NCI-H2081 treated with DMSO at 0.1 percent for 48 hours (cell line): ENCODE data around the gene FXYD1.

Source experiments
- DNase-seq: peaks from one replicate; lab custom pipeline; 2025; lab: John Stamatoyannopoulos, UW

Gene FXYD1

DNA sequence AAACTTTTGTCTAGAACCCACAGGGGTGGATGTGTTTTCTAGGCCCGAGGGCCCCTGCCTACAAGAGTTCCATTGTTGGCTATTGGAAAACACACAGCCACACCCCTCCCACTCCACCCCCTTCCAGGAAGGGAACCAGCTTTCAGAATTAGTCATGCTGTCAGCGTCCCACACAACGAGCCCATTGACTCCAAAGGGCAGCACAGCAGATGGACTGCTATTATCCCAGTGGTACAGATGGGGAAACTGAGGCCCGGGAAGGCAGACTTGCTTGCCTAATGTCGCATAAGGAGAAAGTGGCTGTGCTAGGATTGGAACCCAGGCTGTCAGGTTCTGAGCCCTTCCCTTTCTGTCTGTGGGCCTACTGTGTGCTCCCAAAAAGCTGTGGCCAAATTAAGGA is 31.1 kb upstream of the FXYD1 start:
- DNase-seq: no peak

- DNase-seq: no peak
Measured at GRCh38 chr19:35108730-35109129, 29.9 kb upstream of the FXYD1 start.

DNA sequence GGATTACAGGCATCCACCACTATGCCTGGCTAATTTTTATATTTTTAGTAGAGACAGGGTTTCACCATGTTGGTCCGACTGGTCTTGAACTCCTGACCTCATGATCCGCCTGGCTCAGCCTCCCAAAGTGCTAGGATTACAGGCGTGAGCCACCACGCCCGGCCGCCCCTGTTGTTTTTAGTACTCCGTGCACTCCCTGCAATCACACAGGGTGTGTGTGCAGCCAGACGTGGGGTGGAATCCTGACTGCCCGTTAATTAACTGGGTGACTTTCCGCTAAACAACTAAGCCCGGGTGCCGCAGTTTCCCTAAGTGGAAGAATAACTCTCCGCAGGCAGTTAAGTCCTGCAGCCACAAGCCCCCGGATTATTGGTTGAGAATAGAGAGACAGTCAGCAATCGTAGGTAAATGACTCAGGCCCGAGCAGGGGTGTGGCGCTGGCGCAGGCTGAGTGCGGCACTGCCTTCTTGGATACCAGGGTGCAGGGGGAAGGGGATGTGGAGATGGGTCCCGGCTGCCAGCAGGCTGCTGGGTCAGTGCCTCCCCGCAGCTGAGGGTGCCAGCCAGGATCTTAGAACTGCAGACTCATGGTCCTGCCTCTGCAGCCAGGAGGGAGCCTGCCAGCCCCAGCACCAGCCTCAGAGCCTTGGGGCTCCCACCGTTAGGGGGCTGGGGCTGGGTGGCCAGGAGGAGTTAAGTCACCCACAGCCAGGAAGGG is 29.1 kb upstream of the FXYD1 start:
- no peak for DNase-seq

DNA sequence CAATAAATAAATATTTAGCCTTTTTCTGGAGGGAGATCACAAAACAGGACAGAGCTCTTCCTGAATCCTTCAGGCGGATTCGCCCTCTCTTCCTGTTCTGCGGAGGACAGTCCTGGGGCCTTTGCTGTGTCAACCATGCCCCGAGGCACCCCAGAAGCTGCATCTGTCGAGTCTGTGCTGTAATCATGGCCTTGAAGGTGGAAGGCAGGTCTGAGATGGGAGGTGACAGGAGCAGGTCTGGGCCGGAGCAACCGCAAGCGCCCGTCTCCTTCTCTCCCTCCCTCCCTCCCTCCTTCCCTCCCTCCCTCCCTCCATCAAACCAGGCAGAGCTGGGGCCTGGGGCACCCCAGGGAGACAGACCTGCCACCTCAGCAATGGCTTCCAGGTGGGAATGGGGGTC is 27.6 kb upstream of the FXYD1 start:
- no peak for DNase-seq

DNA sequence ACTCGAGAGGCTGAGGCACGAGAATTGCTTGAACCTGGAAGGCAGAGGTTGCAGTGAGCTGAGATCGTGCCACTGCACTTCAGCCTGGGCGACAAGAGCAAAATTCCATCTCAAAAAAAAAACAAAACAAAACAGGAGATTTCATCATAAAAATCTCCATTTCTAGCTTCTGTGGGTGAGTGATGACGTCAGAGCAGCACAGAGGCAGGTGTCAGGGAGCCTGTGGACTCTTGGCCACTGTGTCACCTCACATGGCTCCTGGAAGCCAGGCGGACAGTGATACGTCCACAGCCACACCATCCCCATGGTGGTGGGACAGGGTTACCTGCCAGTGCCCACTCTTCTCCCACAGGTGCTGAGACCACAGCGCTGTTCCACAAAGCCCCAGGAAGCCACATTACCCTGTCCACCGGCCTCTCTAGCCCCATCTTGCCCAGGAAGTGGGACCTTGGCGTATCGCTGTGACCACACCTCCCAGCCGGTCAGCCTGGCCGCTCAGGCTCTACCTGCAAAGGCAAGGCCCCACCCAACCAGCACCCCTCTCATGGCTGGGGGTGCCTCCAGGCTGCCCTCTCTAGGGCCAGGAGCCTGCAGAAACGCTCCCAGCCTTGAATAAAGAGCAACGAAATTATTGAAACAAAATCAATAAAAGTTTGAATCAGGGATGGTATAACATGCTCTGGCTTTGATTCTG is 25.5 kb upstream of the FXYD1 start:
- no peak for DNase-seq

DNA sequence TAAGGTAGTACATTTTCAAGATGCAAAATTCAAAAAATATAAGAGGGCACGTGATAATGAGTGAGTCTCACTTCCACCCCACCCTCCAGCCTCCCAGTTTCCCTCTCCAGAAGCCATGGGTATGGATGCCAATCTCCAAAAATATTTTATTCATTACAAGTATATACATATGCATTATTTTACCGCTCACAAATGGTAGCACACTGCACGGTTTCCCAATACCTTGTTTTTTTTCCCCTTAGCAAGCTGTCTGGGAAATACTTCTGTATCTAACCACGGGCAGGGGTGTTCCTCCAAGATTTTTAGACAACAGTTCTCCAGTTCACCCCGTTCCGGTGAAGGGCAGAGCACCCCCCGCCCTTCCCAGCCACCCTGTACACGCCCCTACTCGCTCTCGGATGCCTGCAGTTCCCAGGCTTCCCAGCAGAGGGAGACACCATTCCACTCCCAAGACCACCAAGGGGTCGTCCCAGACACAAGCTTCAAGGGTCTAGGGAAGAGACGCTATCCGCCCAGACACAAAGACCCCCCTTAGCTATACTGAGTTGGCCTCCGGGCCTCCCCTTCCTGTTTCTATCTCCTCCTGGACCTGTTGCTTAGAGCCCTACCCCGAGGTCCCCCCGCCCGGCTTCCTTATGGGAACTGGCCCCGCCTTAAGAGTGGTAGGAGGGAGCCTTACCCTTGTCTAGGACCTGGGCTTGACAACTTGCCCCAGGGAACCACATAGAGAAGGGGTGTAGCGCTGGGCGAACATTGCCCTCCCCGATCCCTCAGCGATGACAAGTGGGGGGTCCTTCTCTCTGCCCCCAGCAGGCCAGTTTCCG is 24.1 kb upstream of the FXYD1 start:
- no peak for DNase-seq

DNA sequence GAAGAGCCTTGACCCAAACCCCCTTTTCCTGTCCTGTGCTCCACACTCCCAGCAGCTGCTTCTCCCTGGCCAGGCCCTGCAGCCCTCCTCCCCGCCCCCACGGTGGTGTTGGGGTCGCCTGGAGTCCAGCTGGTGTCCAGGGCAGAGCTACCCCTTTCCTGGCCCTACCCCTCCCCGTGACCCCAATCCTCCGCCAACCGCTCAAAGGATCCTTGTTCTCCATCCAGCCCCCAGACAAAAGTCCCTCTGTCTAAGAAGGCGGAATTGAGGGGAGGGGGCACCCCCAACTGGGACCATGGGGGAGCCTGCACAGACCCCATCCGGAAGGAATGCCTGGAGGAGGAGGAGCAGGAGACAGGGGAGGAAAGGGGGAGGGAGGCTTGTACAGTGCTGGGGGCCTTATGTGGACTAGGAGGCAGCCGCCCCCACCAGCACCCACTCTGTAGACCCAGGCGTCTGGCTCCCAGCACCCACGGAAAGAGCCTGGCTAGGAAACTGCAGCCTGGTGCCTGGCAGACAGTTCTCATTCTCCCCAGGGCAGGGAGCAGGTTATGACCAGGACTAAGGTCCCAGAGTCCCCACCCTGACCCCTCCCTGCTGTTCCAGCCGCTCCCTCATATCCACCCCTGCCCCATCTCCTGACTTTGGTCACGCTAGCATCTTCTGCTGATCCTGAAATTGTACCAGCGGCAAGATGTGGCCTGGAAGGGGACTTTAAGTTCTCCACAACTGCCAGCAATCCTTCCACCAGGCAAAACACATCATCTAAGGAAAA is 23.3 kb upstream of the FXYD1 start, which contains the start of gene FXYD3:
TSS of gene FXYD3 (plus strand) at position 647 of the 775 bp plus-strand sequence. CDS start 3,554 bp downstream, outside the sequence.
- no peak for DNase-seq

- DNase-seq: no peak
Measured at GRCh38 chr19:35116072-35116801, 22.4 kb upstream of the FXYD1 start.

GRCh38 chr19:35117116-35117515 is 21.5 kb upstream of the FXYD1 start:
- no peak for DNase-seq

DNA sequence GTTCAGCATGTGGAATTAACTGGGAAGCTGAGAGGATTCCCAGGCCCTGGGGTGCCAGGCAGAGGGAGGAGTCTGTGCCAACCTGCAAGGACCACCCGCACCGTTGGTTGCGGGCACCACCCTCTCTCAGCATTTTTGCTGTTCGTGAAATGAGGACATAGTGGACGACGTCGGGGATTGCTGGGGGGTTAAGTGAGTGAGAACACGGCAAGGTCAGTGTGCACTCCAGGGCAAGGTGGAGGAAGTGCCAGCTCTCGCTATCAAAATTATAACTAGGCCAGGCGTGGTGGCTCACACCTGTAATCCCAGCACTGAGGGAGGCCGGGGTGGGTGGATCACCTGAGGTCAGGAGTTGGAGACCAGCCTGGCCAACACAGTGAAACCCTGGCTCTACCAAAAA is 20.8 kb upstream of the FXYD1 start:
- no peak for DNase-seq

DNA sequence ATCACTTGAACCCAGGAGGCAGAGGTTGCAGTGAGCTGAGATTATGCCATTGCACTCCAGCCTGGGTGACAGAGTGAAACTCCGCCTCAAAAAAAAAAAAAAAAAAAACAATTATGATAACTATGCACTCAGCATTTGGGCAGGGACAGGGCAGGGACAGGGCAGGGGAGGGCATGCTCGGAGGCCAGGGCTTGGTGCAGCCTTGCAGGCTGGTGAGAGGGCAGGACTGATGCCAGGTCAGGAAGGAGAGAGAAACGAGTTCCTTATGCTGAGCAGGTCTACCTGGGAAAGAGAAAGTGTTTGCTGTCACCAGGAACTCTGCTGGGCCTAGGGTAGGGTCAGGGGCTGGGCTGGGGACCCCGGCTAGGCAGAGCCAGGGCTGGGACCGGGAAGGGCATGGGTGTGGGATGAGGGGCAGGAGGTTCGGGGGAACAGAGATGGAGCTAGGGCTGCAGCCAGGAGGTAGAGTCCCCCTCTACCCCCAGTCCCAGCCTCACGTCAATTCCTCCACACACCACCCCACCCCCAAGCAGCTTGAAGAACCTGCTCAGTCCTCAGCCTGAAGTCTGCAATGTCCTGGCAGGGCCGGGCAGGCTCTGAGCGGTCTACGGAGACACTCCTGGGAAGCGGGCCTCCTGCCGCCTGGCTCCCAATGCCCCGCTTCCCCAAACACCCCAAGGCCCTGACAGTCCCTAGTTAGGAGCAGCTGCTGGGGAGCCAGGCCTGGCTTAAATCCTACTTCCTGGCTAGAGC is 20.2 kb upstream of the FXYD1 start:
- DNase-seq: no peak

- no peak for DNase-seq
Measured at GRCh38 chr19:35119091-35119490, 19.5 kb upstream of the FXYD1 start.

DNA sequence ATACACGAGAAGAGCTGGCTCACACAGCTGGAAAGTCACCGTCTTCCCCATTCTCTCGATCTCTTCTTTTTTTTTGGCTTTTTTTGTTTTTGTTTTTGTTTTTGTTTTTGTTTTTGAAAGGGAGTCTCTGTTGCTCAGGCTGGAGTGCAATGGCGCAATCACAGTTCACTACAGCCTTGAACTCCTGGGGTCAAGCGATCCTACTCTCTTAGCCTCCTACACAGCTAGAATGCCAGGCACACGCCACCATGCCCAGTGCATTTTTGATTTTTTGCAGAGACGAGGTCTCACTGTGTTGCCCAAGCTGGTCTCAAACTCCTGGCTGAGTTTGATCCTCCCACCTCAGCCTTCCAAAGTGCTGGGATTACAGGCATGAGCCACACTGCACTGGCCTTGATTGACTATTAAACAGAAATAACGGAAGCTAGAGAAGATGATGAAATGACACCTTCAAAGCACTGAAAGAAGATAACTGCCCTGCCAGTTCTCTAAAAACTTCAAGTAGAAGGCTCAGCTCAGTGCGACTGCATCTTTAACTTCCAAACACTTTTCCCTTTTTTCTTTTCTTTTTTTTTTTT is 19.0 kb upstream of the FXYD1 start:
- DNase-seq: no peak

DNA sequence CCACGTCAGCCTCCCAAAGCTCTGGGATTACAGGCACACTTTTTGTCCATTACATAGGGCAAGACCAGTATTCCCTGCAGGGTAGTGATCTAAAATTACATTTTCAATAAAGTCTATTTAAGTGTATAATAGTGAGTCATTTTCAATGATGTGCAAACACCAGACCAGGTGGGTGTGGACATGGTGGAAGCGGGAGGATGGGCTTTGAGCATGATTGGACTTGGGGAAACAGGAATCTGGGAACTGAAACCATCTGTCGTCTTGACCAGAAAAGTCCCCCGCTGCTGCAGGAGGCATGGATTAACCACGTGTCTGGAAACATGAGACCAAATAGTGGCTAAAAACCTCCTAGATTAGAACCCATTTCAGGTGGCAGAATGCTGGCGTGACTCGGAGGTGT is 18.1 kb upstream of the FXYD1 start:
- DNase-seq: no peak

- no peak for DNase-seq
Measured at GRCh38 chr19:35120898-35121297, 17.7 kb upstream of the FXYD1 start.

- no peak for DNase-seq
Measured at GRCh38 chr19:35122687-35123551, 15.7 kb upstream of the FXYD1 start.

DNA sequence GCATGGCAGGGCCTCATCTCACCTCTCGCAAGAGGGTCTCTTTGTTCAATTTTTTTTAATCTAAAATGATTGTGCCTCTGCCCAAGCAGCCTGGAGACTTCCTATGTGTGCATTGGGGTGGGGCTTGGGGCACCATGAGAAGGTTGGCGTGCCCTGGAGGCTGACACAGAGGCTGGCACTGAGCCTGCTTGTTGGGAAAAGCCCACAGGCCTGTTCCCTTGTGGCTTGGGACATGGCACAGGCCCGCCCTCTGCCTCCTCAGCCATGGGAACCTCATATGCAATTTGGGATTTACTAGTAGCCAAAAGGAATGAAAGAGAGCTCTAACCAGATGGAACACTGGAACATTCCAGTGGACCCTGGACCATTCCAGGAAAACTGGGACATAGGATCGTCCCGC is 15.1 kb upstream of the FXYD1 start:
- DNase-seq: no peak

DNA sequence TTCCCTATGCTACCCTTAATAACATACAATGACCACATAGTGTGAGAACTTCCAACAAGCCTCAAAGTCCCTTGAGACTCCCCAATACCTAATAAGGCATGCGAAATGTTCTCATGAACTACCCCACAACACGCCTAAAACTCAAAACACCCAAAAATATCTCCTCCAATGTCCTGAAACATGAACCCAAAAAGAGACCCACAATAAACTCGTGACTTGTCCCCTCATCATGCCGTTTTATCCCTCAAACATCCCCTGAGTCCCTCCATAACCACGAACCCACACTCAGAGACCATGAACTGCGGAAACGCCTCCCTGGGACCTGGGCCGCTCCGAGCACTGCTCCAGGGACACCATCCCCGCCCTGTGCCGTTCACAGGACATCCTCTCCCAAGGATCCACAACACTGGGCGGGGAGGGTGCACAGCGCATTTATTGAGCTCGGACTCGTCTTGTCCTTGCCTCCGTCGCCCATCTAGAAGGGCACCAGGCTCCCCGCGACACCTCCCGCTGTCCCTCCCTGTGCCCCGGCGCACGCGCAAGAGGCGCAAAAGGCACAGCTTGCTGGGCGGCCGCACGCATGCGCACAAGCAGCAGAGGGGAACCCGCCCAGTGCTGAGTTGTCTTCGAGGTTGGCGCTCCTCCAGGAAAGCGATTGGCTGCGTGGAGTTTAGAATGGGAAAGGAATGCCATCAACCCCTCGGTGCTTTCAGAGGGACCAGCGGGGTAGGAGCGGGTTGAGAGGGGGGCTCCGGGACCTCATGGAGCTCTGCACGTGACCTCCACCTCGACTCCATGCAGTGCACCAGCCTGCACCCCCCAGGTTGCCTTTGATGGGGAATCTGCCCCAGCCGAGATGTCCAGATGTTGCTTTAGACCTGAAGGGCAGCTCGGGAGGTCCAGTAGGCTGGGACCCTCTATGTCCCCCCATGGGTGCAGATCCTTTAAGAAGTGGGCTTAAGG is 14.2 kb upstream of the FXYD1 start:
- no peak for DNase-seq
